Stimulated activated CD8-positive, alpha-beta memory T cell treated with anti-CD3 and anti-CD28 coated beads, Interleukin-4, amount 100 ng/mL, for 4 hours (primary cell): ENCODE measurements around the gene TMCO4.
A peak's percentile ranks its signal among the peaks of the same experiment; 100 is the strongest.

Experiments used
- DNase-seq, 2 donors: peaks; one replicate each; pipeline ENCODE4 v3.0.0-alpha.2; 2020; ENCODE audit warnings: low read depth in 2 of 2, low spot score in 1 of 2

TMCO4 gene

GRCh38 chr1:19689085-19689757 is 110.5 kb downstream of the TMCO4 start:
- DNase-seq = no peak

DNA sequence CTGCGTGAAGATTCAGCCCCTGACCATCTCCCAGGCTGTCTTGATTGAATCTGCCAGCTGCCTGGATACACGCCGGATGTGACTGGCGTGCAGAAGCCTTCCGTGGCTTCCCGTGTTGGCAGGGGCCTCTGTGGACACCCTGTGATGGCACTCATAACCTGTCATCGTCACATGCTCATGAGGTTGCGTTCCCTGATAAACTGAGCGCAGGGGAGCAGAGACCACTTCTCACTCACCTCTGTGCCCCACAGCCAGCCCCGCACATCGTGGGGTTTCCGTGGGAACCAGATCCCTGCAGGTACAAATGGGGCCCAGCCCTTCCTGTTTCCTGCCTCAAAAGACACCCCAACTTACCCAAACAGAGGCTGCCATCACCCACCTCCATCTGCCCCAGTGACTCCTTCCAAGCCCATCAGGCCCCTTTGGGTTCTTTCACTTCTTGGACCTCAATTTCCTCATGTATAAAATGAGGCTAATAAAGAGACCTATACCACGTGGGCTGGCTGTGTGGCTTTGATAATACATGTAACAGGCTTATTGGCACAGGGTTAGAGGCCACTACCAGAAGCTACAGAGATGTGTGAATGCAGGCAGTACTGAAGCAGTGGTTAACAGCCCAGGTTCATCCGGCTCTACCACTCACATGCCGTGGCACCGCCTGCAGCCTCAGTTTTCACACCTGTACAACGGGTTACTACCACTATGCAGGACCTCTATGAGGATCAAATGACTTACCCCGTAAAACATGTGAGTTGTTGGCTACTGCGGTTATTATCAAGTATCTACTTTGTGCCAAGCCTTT is 111.5 kb downstream of the TMCO4 start:
- DNase-seq = peak in 1 of 2 donors; percentile 5

GRCh38 chr1:19687414-19687813 is 112.3 kb downstream of the TMCO4 start:
- DNase-seq = no peak

- no peak for DNase-seq
Measured at GRCh38 chr1:19685994-19686393, 113.7 kb downstream of the TMCO4 start.

GRCh38 chr1:19684677-19685076 is 115.0 kb downstream of the TMCO4 start:
- DNase-seq = no peak

GRCh38 chr1:19683351-19683750 is 116.4 kb downstream of the TMCO4 start:
- DNase-seq = no peak

DNA sequence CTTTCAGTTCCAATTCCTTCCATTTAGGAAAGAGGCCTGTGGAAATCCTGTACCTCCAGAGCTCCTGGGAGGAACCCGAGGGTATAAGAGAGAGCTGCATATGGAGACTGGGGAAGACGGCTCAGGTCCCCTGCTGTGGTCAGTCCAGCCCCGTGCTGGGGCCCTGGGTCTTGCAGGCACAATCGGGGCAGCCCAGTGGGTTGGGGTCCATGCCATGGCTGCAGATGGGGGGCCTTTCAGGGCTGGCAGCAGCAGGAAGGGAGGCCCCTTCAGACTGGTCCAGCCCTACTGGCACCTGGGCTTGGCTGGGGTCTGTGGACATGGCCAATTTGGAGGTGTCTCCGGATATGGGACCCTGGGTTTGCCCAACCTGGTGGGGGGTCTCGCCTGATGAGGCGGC is 116.8 kb downstream of the TMCO4 start:
- no peak for DNase-seq

DNA sequence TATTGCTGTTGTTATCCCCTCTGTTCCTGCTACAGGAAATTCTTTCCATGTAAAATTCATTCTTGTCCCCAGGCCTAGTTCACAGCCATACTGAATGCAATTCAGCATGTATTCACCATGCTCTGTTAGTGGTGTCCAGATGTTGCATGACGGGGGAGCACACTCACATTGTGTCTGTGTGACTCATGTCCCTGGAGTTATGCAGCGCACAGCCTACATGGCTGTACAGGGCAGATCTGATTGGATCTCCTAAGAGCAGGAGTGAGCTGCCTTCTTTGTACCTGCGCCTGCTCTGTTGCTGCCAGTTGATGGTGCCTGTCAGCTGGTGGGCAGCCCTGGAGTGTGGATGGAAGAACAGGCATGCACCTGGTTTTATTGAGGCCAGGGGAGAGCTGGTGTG is 117.5 kb downstream of the TMCO4 start:
- DNase-seq = no peak

DNA sequence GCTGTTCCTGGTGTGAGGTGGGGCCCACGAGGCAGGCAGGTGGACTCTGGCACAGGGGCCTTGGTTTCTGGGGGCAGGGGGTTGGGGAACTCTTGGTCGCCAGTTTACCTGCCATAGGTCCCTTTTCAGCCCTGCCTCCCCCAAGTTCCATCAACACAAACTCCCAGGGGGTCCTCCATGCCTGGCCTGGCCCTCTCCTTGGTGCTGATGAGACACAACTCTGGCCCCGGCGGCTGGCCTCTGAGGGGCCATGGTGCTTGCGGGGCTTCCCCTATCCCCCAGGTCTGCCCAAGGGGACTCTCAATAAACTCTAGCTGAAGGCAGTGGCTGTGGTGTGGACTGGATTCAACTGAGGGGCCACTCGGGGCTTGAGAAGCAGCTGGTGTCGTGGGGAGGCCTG is 119.1 kb downstream of the TMCO4 start:
- DNase-seq = no peak

DNA sequence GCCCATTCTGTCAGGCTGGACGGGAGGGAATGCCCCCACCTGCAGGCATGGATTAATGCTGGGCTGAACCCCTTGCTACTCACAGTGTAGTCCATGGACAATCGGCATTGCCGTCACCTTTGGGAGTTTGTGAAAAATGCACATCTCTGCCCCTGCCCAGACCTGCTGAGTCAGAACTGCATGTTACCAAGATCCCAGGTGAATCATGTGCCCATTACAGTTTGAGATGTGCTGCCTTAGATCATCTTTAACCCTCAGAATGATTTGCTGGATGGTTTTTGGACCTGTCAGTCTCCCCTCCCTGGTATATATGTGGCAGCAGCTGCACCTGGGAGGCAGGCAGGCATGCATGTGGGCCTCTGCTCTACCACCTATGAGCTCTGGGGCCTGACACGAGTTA is 120.0 kb downstream of the TMCO4 start:
- no peak for DNase-seq

DNA sequence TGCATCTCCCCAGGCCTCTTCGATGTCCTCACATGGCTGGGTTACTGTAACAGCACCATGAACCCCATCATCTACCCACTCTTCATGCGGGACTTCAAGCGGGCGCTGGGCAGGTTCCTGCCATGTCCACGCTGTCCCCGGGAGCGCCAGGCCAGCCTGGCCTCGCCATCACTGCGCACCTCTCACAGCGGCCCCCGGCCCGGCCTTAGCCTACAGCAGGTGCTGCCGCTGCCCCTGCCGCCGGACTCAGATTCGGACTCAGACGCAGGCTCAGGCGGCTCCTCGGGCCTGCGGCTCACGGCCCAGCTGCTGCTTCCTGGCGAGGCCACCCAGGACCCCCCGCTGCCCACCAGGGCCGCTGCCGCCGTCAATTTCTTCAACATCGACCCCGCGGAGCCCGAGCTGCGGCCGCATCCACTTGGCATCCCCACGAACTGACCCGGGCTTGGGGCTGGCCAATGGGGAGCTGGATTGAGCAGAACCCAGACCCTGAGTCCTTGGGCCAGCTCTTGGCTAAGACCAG is 120.7 kb downstream of the TMCO4 start:
- no peak for DNase-seq

GRCh38 chr1:19678493-19678892 is 121.2 kb downstream of the TMCO4 start:
- DNase-seq = no peak

DNA sequence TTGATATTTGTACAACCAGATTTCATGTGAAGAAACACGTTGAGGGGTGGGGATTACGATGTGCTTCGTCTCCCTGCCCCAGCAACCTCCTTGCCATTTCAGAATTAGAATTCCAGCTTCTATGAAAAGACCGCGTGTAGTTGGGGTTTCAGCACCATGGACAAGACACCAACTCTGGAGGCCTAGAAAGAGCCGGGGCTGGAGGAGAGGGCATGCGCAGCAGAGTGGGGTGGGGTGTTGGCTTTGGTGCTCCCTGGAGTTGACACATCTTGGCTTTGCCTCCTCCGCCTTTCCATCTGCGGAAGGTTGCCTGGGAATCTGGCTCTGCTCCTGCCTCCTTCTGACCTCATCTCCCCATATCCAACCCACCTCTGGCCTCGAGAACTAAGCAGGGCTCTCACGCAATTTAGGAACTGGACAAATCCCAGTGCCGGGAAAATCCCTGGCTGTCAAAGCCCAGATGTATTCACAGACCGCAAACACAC is 123.2 kb downstream of the TMCO4 start:
- DNase-seq = no peak

DNA sequence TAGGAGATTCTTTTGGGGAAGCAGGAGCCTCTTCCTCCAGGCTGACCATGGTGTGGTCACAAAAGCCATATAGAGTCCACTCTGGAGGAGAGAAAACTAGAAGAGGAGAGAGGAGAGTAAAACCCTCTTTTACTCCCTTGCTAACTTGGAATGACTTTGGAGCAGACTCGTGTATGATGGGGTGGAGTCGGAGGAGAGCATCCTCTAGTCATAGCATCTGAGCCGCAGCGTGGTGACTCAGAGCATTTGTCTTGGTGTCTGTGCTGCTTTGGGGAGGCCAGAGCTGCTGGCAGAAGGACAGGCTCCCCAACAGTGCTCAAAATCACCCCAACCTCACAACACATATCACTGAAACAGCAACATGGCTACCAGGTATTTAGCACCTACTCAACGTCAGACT is 123.9 kb downstream of the TMCO4 start:
- no peak for DNase-seq

- DNase-seq = no peak
Measured at GRCh38 chr1:19672237-19672636, 127.5 kb downstream of the TMCO4 start.

GRCh38 chr1:19670787-19671186 is 128.9 kb downstream of the TMCO4 start:
- DNase-seq = no peak

GRCh38 chr1:19668888-19669287 is 130.8 kb downstream of the TMCO4 start:
- DNase-seq = no peak

DNA sequence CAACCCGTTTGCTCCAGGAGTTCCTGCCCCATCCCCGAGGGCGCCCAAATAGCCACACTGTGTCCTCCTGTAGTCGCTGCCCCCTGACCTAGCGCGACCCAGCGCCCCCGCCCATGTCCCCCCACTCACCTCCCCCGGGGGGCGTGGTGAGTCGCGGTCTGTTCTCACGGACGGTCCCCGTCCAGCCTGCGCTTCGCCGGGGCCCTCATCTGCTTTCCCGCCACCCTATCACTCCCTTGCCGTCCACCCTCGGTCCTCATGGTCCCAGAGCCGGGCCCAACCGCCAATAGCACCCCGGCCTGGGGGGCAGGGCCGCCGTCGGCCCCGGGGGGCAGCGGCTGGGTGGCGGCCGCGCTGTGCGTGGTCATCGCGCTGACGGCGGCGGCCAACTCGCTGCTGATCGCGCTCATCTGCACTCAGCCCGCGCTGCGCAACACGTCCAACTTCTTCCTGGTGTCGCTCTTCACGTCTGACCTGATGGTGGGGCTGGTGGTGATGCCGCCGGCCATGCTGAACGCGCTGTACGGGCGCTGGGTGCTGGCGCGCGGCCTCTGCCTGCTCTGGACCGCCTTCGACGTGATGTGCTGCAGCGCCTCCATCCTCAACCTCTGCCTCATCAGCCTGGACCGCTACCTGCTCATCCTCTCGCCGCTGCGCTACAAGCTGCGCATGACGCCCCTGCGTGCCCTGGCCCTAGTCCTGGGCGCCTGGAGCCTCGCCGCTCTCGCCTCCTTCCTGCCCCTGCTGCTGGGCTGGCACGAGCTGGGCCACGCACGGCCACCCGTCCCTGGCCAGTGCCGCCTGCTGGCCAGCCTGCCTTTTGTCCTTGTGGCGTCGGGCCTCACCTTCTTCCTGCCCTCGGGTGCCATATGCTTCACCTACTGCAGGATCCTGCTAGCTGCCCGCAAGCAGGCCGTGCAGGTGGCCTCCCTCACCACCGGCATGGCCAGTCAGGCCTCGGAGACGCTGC is 133.9 kb downstream of the TMCO4 start:
- DNase-seq = no peak

- no peak for DNase-seq
Measured at GRCh38 chr1:19665186-19665495, 134.6 kb downstream of the TMCO4 start.

GRCh38 chr1:19664453-19665185 is 135.1 kb downstream of the TMCO4 start, which contains the start of gene HTR6:
TSS of gene HTR6 (plus strand) at chr1:19664875. CDS start at chr1:19665754, 879 bp downstream.
- DNase-seq = no peak

DNA sequence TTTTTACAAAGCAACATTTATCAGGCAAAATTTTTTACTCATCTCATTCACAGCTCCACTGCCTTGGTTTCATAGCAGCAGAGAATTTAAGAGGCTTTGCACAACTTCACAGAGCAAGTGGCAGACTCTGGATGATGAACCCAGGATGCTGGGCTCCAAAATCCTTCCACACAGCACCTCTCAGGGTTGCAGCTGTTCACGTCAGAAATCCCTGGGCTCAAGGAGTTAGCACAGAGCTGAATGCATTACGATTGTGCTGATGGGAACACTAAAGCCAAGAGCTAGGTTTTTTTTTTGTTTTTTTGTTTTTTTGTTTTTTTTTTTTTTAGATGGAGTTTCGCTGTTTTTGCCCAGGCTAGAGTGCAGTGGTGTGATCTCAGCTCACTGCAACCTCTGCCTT is 137.4 kb downstream of the TMCO4 start:
- DNase-seq = no peak
